Nephron (organoid): ENCODE data around the gene AHNAK2.

Source experiments
- H3K27ac Mint-ChIP-seq, 3 experiments: 2 replicates each; pipeline ENCODE4 v1.8.0; 2020; ENCODE audit warnings: mixed read lengths in 3 of 3, mild to moderate bottlenecking in 2 of 3, moderate library complexity in 1 of 3
- H3K27me3 Mint-ChIP-seq: 2 replicates; pipeline ENCODE4 v1.8.0; 2021; ENCODE audit warnings: low read depth, mild to moderate bottlenecking, moderate library complexity, mixed read lengths
- H3K36me3 Mint-ChIP-seq: 2 replicates; pipeline ENCODE4 v1.8.0; 2020; ENCODE audit warnings: low read depth, mixed read lengths
- H3K4me1 Mint-ChIP-seq: 2 replicates; pipeline ENCODE4 v1.8.0; 2020; ENCODE audit warnings: mixed read lengths
- H3K4me3 Mint-ChIP-seq, 3 experiments: 2 replicates each; pipeline ENCODE4 v1.8.0; 2020; ENCODE audit warnings: mild to moderate bottlenecking in 3 of 3, mixed read lengths in 3 of 3, moderate library complexity in 2 of 3
- H3K9me3 Mint-ChIP-seq: 2 replicates; pipeline ENCODE4 v1.8.0; 2020; ENCODE audit warnings: mixed read lengths
- CTCF ChIP-seq, 3 experiments: fragments of 200-600 bp; sonication (generic); IDR thresholded peaks; one replicate each; pipeline ENCODE4 v1.5.0; 2021; ENCODE audit warnings: antibody characterized with exemption in 3 of 3; ENCODE audit not compliant: unreplicated experiment in 3 of 3

Gene AHNAK2

DNA sequence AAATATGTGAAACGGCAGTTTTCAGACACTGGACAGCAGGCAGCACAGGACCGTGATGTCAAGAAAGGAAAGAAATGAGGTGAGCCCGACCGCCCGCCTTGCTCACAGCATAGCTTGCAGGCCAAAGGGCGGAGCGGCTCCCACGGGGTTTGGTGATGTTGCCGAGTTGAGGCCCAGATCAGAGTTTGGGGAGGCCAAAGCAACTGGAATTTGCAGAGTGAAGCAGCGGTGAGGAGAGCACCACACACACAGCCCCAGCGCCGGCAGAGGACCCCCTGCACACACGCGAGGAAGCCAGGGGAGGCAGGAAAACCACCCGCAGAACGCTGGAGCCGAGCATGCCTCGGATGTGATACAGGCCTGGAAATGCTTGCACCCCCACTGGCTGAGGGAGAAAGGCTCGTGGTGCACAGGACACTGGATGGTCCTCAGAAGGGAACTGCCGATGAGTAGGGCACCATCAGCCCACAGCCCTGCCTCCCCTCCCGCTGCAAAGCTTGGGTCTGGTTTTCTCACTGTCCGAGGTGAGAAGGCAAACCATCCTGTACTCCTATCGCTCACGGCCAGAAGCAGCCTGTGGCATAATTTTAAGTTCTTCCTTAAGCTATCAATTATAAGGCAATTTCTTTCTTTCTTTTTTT lies 79.2 kb downstream of the AHNAK2 start:
- peaks cover 6% of the 10 kb centered on the region for H3K9me3 Mint-ChIP-seq
- no peaks in the 10 kb centered on the region for H3K36me3 Mint-ChIP-seq
- TF ChIP-seq CTCF (IDR thresholded peaks at IDR 0.05; ENCODE audit: unreplicated experiment in 3 of 3): no peak
- peaks cover 22% of the 10 kb centered on the region for H3K27me3 Mint-ChIP-seq
- peak overlapping the region in 1 of 3 experiments; percentile 51 for H3K27ac Mint-ChIP-seq
- no peak overlapping the region for H3K4me3 Mint-ChIP-seq
- H3K4me1 Mint-ChIP-seq: peaks cover 10% of the 10 kb centered on the region

GRCh38 chr14:104898195-104898558 lies 80.0 kb downstream of the AHNAK2 start:
- H3K36me3 Mint-ChIP-seq: no peaks in the 10 kb centered on the region
- H3K4me1 Mint-ChIP-seq: peaks cover 10% of the 10 kb centered on the region

GRCh38 chr14:104897330-104898194 lies 80.6 kb downstream of the AHNAK2 start:
- Mint-ChIP-seq H3K27ac (no peak overlapping the region), H3K4me1 (peaks cover 10% of the 10 kb centered on the region), H3K4me3 (no peak overlapping the region), H3K36me3 (no peaks in the 10 kb centered on the region), H3K9me3 (no peaks in the 10 kb centered on the region), H3K27me3 (peaks cover 13% of the 10 kb centered on the region)
- no peak for TF ChIP-seq CTCF (IDR thresholded peaks at IDR 0.05; ENCODE audit: unreplicated experiment in 3 of 3)

More at GRCh38 chr14:104898195-104898558, 80.0 kb downstream of the AHNAK2 start:
- peaks cover 15% of the 10 kb centered on the region for H3K27me3 Mint-ChIP-seq
- no peak overlapping the region for H3K27ac Mint-ChIP-seq
- H3K4me3 Mint-ChIP-seq: no peak overlapping the region
- peaks cover under 1% of the 10 kb centered on the region for H3K9me3 Mint-ChIP-seq
- TF ChIP-seq CTCF (IDR thresholded peaks at IDR 0.05; ENCODE audit: unreplicated experiment in 3 of 3): no peak

DNA sequence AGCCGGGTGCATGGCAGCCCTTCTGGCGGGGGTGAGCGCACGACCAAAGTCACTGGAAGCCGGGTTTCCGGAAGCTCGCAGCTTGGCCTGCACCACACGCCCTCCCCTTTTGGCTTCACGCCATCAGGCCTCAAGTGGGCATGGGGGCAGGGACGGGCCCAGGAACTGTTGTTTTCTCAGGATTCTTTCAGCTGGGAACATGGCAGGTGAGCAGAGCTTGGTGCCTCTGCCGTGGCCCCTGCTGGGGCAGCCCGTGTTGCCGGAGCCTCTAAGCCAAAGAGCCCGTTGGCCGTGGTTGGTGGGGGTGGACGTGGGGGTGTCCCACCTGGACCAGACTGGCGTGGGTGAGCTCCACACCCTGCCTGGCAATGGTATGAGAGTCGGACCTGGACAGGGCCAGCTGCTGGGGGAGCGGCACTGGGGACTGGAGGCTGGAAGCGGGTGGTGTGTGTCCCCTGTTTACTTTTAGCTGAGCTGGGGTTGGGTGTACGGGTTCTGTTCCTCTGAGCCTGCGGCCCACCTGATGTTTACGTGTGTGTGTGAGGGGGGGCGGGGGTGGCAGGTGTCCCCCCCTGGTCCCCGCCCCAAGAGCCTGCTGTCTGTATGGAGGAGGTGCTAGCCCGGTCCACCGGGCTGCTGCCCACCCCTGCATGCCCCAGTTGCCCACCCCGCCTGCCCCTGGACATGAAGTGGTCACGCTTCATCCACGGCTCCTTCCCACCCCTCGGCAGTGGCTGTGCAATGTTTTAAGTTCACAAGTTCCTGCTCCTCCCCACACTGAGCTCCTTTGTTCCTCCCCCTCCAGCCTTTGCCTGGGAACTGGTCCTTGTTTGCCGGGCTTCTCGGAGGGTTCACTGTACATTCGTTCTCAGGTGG lies 82.2 kb downstream of the AHNAK2 start:
- Mint-ChIP-seq H3K4me1 (peaks cover 10% of the 10 kb centered on the region), H3K27ac (peak overlapping the region in 2 of 3 experiments; percentile 55 to 74), H3K27me3 (peaks cover 5% of the 10 kb centered on the region), H3K9me3 (no peaks in the 10 kb centered on the region), H3K4me3 (peak overlapping the region in 1 of 3 experiments; percentile 17), H3K36me3 (no peaks in the 10 kb centered on the region)
- TF ChIP-seq CTCF (IDR thresholded peaks at IDR 0.05; ENCODE audit: unreplicated experiment in 3 of 3): no peak

GRCh38 chr14:104895207-104895785 lies 82.9 kb downstream of the AHNAK2 start:
- Mint-ChIP-seq H3K4me1 (peaks cover 10% of the 10 kb centered on the region), H3K4me3 (no peak overlapping the region)

More at GRCh38 chr14:104895207-104895785, 82.9 kb downstream of the AHNAK2 start:
- TF ChIP-seq CTCF (IDR thresholded peaks at IDR 0.05; ENCODE audit: unreplicated experiment in 3 of 3): no peak
- Mint-ChIP-seq H3K9me3 (no peaks in the 10 kb centered on the region), H3K27me3 (peaks cover 4% of the 10 kb centered on the region), H3K27ac (no peak overlapping the region), H3K36me3 (no peaks in the 10 kb centered on the region)
